HEK293 (cell line): Measurements from ENCODE around the gene PKNOX2.

ENCODE experiments used
- CTCF ChIA-PET: fragments of 350-600 bp; formaldehyde crosslinking; extraction: SDS; loops from one replicate; lab custom pipeline; 2021; ENCODE audit warnings: antibody characterized with exemption; lab: Yijun Ruan, JAX
- POLR2A ChIA-PET: fragments of 300-600 bp; formaldehyde crosslinking; extraction: SDS; loops from one replicate; lab custom pipeline; 2020; ENCODE audit warnings: antibody characterized with exemption, inconsistent platforms; lab: Yijun Ruan, JAX
- H3K27ac ChIP-seq: fragments of 200-500 bp; sonication (Bioruptor generic); 2 replicates; pipeline ENCODE4 v1.5.1; 2014; ENCODE audit warnings: low read depth, low read length, control low read depth, inconsistent platforms; ENCODE audit errors: extremely low read depth
- H3K36me3 ChIP-seq, 2 experiments: fragments of 200-500 bp in 1 of 2; sonication (Bioruptor generic) in 1 of 2; 1 replicate in 1 of 2; 2 replicates in 1 of 2; pipeline ENCODE4 v1.5.1; 2014 to 2017; ENCODE audit warnings: inconsistent platforms in 2 of 2, low read length in 2 of 2; ENCODE audit not compliant: control insufficient read depth in 2 of 2, insufficient read depth in 1 of 2
- H3K4me1 ChIP-seq: fragments of 200-500 bp; sonication (Bioruptor generic); 2 replicates; pipeline ENCODE4 v1.5.1; 2014; ENCODE audit warnings: mild to moderate bottlenecking, low read length, inconsistent platforms; ENCODE audit not compliant: control insufficient read depth, insufficient read depth
- H3K4me3 ChIP-seq: 2 replicates; pipeline ENCODE4 v1.5.1; 2011; ENCODE audit warnings: low read depth, mild to moderate bottlenecking, control low read depth, low read length, moderate library complexity
- H3K9me3 ChIP-seq: fragments of 200-500 bp; sonication (Bioruptor generic); 2 replicates; pipeline ENCODE4 v1.5.1; 2014; ENCODE audit warnings: low read depth, low read length, inconsistent platforms; ENCODE audit not compliant: control insufficient read depth, insufficient read depth
- HOXD13 ChIP-seq: sonication (generic); formaldehyde crosslinking; IDR thresholded peaks from 2 replicates; pipeline ENCODE4 v1.8.0; 2022; ENCODE audit warnings: missing genetic modification reagents, borderline replicate concordance
- OSR2 ChIP-seq: fragments of 450-650 bp; formaldehyde crosslinking; IDR thresholded peaks from 2 replicates; pipeline ENCODE4 v1.5.1; 2016; ENCODE audit warnings: missing biosample characterization, missing genetic modification characterization
- OVOL3 ChIP-seq: fragments of 450-650 bp; formaldehyde crosslinking; IDR thresholded peaks from 2 replicates; pipeline ENCODE4 v1.5.1; 2016; ENCODE audit warnings: missing biosample characterization, missing genetic modification characterization
- ZBTB1 ChIP-seq: fragments of 450-650 bp; formaldehyde crosslinking; IDR thresholded peaks from 2 replicates; pipeline ENCODE4 v1.5.1; 2016; ENCODE audit warnings: missing biosample characterization, missing genetic modification characterization
- ZBTB7A ChIP-seq: fragments of 450-650 bp; formaldehyde crosslinking; IDR thresholded peaks from 2 replicates; pipeline ENCODE4 v1.5.1; 2016; ENCODE audit warnings: low read depth, missing biosample characterization, missing genetic modification characterization
- ZBTB8A ChIP-seq: fragments of 450-650 bp; formaldehyde crosslinking; IDR thresholded peaks from 2 replicates; pipeline ENCODE4 v1.5.1; 2016; ENCODE audit warnings: missing biosample characterization, missing genetic modification characterization
- ZFHX2 ChIP-seq: fragments of 450-650 bp; formaldehyde crosslinking; conservative IDR thresholded peaks from 2 replicates; pipeline ENCODE4 v1.5.1; 2016; ENCODE audit warnings: missing biosample characterization, missing genetic modification characterization
- ZNF112 ChIP-seq: fragments of 450-650 bp; formaldehyde crosslinking; IDR thresholded peaks from 2 replicates; pipeline ENCODE4 v1.5.0; 2017; ENCODE audit warnings: missing biosample characterization, missing genetic modification characterization
- ZNF114 ChIP-seq: fragments of 450-650 bp; formaldehyde crosslinking; IDR thresholded peaks from 2 replicates; pipeline ENCODE4 v1.5.0; 2017; ENCODE audit warnings: missing biosample characterization, missing genetic modification characterization
- ZNF121 ChIP-seq: fragments of 450-650 bp; formaldehyde crosslinking; IDR thresholded peaks from 2 replicates; pipeline ENCODE4 v1.5.1; 2016; ENCODE audit warnings: missing biosample characterization, missing genetic modification characterization
- ZNF140 ChIP-seq: fragments of 450-650 bp; formaldehyde crosslinking; IDR thresholded peaks from 2 replicates; pipeline ENCODE4 v1.5.1; 2016; ENCODE audit warnings: missing biosample characterization, missing genetic modification characterization
- ZNF157 ChIP-seq: fragments of 450-650 bp; formaldehyde crosslinking; IDR thresholded peaks from 2 replicates; pipeline ENCODE4 v1.5.1; 2016; ENCODE audit warnings: missing biosample characterization, missing genetic modification characterization
- ZNF2 ChIP-seq: fragments of 450-650 bp; formaldehyde crosslinking; IDR thresholded peaks from 2 replicates; pipeline ENCODE4 v1.5.1; 2016; ENCODE audit warnings: missing biosample characterization, missing genetic modification characterization
- ZNF211 ChIP-seq: fragments of 450-650 bp; formaldehyde crosslinking; IDR thresholded peaks from 2 replicates; pipeline ENCODE4 v1.5.1; 2016; ENCODE audit warnings: low read depth, missing biosample characterization, missing genetic modification characterization
- ZNF416 ChIP-seq: fragments of 450-650 bp; formaldehyde crosslinking; IDR thresholded peaks from 2 replicates; pipeline ENCODE4 v1.5.1; 2016; ENCODE audit warnings: missing biosample characterization, missing genetic modification characterization
- ZNF555 ChIP-seq: fragments of 450-650 bp; formaldehyde crosslinking; conservative IDR thresholded peaks from 2 replicates; pipeline ENCODE4 v1.5.1; 2017; ENCODE audit warnings: missing biosample characterization, mild to moderate bottlenecking, missing genetic modification characterization, inconsistent platforms
- ZNF670 ChIP-seq: fragments of 450-650 bp; formaldehyde crosslinking; IDR thresholded peaks from 2 replicates; pipeline ENCODE4 v1.5.1; 2016; ENCODE audit warnings: missing biosample characterization, missing genetic modification characterization, low read depth
- ZNF76 ChIP-seq: fragments of 450-650 bp; formaldehyde crosslinking; IDR thresholded peaks from 2 replicates; pipeline ENCODE4; 2016; ENCODE audit warnings: low read depth, missing biosample characterization, missing genetic modification characterization, borderline replicate concordance
- TF ChIP-seq, protein P1 (sequence below): fragments of 450-650 bp; formaldehyde crosslinking; IDR thresholded peaks from 2 replicates; pipeline ENCODE4 v1.5.1; 2016; ENCODE audit warnings: missing biosample characterization, missing genetic modification characterization
- TF ChIP-seq, protein P2 (sequence below): fragments of 450-650 bp; formaldehyde crosslinking; IDR thresholded peaks from 2 replicates; pipeline ENCODE4 v1.5.1; 2016; ENCODE audit warnings: missing biosample characterization, missing genetic modification characterization
- TF ChIP-seq, protein P3 (sequence below): fragments of 450-650 bp; formaldehyde crosslinking; IDR thresholded peaks from 2 replicates; pipeline ENCODE4 v1.5.1; 2016; ENCODE audit warnings: missing biosample characterization, missing genetic modification characterization, borderline replicate concordance

The PKNOX2 gene

DNA sequence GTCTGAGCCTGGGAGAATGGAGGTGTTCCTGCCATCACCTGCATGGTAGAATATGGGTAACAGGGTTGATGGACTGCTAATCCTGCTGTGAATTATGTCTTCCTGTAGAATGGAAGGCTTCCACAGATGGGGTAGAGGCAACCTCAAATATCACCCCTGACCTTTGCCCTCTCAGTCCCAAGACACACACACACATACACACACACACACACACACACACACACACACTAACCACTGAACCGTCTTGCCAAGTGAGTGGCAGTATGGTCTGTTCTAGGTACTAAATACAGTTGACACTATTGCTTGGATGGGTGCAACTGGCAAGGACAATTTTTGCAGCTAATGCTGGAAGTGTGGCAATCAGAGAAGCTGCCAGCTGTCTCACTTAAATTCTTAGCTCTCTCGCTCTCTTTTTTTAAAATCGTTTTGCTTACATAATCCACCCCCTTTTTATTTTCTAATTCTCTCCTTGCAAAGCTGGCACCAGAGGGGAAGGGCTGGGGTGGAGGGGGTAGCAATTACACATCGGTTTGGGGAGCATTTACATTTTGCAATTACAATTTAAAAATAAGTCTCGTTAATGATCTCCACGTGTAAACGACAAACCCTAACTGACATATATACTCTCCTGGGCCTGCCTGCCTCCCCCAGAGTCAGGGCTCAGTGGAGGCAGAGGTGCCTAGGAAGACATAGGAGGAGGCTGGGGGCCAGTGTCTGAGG lies 169.0 kb downstream of the PKNOX2 start:
- H3K9me3 ChIP-seq, result no peaks in the 10 kb centered on the region
- CTCF ChIA-PET, result interaction anchor here (0.6 to 5.0 kb wide), 6 partner anchors 12 to 242 kb away, joined by 3 to 22 read pairs (median 4); no protein-coding TSS in a partner anchor

DNA sequence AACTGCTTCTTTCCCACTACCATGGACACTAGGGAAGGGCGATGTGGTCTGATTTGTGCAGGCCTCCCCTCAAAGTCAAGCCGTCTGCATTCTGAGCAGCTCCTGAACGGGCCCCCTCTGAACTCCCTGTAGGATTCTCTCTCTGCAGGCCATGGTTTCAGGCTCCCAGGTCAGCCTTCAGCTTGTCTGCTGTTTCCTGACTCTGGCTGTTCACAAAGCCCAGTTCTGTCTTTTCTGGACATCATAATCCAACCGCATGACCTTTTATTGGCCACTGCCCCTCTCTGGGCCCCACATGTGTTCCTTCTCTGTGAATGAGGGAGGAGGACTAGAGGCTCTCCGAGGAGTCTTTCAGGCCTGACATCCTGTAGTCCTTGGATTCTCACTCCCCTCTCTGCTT lies 170.6 kb downstream of the PKNOX2 start:
- H3K9me3 ChIP-seq, result no peaks in the 10 kb centered on the region
- H3K36me3 ChIP-seq, result no peaks in the 10 kb centered on the region
- H3K27ac ChIP-seq, result no peak overlapping the region
- H3K4me3 ChIP-seq, result no peak overlapping the region
- CTCF ChIA-PET, result interaction anchor here (2.1 to 2.7 kb wide), 2 partner anchors 11 to 13 kb away, joined by 5 to 22 read pairs; no protein-coding TSS in a partner anchor
- POLR2A ChIA-PET, result interaction anchor here (0.9 kb wide), 1 partner anchor 19 kb away, joined by 3 read pairs; no protein-coding TSS in a partner anchor
- no peaks in the 10 kb centered on the region for H3K4me1 ChIP-seq
- no peak for TF ChIP-seq ZNF2
- TF ChIP-seq HOXD13 (CRISPR knock-in tag), result no peak
- no peak for TF ChIP-seq ZNF157 (tag by site-specific recombination)
- no peak for TF ChIP-seq ZNF670 (tag by site-specific recombination)
- TF ChIP-seq ZNF114 (tag by site-specific recombination), result no peak
- TF ChIP-seq ZNF121 (tag by site-specific recombination), result no peak
- TF ChIP-seq OSR2 (tag by site-specific recombination), result no peak
- TF ChIP-seq ZNF112 (tag by site-specific recombination), result no peak
- TF ChIP-seq, protein P1, sequence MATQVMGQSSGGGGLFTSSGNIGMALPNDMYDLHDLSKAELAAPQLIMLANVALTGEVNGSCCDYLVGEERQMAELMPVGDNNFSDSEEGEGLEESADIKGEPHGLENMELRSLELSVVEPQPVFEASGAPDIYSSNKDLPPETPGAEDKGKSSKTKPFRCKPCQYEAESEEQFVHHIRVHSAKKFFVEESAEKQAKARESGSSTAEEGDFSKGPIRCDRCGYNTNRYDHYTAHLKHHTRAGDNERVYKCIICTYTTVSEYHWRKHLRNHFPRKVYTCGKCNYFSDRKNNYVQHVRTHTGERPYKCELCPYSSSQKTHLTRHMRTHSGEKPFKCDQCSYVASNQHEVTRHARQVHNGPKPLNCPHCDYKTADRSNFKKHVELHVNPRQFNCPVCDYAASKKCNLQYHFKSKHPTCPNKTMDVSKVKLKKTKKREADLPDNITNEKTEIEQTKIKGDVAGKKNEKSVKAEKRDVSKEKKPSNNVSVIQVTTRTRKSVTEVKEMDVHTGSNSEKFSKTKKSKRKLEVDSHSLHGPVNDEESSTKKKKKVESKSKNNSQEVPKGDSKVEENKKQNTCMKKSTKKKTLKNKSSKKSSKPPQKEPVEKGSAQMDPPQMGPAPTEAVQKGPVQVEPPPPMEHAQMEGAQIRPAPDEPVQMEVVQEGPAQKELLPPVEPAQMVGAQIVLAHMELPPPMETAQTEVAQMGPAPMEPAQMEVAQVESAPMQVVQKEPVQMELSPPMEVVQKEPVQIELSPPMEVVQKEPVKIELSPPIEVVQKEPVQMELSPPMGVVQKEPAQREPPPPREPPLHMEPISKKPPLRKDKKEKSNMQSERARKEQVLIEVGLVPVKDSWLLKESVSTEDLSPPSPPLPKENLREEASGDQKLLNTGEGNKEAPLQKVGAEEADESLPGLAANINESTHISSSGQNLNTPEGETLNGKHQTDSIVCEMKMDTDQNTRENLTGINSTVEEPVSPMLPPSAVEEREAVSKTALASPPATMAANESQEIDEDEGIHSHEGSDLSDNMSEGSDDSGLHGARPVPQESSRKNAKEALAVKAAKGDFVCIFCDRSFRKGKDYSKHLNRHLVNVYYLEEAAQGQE, result no peak
- TF ChIP-seq ZNF555 (tag by site-specific recombination), result no peak
- no peak for TF ChIP-seq ZBTB7A (tag by site-specific recombination)

More for the DNA sequence above, 169.0 kb downstream of the PKNOX2 start:
- POLR2A ChIA-PET, result no interaction called here
- H3K4me1 ChIP-seq, result no peaks in the 10 kb centered on the region
- no peaks in the 10 kb centered on the region for H3K36me3 ChIP-seq
- TF ChIP-seq ZNF76 (tag by site-specific recombination) (no peak), ZNF416 (tag by site-specific recombination) (no peak), ZFHX2 (tag by site-specific recombination) (no peak), ZNF140 (no peak), OVOL3 (tag by site-specific recombination) (no peak), ZNF211 (tag by site-specific recombination) (no peak), ZBTB1 (no peak), ZBTB8A (tag by site-specific recombination) (no peak)
- TF ChIP-seq, protein P2, sequence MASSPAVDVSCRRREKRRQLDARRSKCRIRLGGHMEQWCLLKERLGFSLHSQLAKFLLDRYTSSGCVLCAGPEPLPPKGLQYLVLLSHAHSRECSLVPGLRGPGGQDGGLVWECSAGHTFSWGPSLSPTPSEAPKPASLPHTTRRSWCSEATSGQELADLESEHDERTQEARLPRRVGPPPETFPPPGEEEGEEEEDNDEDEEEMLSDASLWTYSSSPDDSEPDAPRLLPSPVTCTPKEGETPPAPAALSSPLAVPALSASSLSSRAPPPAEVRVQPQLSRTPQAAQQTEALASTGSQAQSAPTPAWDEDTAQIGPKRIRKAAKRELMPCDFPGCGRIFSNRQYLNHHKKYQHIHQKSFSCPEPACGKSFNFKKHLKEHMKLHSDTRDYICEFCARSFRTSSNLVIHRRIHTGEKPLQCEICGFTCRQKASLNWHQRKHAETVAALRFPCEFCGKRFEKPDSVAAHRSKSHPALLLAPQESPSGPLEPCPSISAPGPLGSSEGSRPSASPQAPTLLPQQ (tag by site-specific recombination), result no peak
- TF ChIP-seq, protein P3, sequence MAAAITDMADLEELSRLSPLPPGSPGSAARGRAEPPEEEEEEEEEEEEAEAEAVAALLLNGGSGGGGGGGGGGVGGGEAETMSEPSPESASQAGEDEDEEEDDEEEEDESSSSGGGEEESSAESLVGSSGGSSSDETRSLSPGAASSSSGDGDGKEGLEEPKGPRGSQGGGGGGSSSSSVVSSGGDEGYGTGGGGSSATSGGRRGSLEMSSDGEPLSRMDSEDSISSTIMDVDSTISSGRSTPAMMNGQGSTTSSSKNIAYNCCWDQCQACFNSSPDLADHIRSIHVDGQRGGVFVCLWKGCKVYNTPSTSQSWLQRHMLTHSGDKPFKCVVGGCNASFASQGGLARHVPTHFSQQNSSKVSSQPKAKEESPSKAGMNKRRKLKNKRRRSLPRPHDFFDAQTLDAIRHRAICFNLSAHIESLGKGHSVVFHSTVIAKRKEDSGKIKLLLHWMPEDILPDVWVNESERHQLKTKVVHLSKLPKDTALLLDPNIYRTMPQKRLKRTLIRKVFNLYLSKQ (tag by site-specific recombination), result no peak
- TF ChIP-seq, all 188 proteins: peak for 0
- Histone ChIP-seq H3K27ac (no peak overlapping the region), H3K4me3 (no peak overlapping the region)
